HG03064 (cell line): Measurements from ENCODE around the gene TSACC.

Experiments
- ATAC-seq: cut with Tn5 transposase; IDR thresholded peaks from one replicate; pipeline ENCODE4 v1.9.1; 2021; ENCODE audit warnings: low read depth; ENCODE audit not compliant: unreplicated experiment

TSACC gene

GRCh38 chr1:156372876-156373275 is 34.5 kb downstream of the TSACC start:
- no peak for ATAC-seq

GRCh38 chr1:156373546-156373945 is 35.2 kb downstream of the TSACC start:
- ATAC-seq = no peak

- no peak for ATAC-seq
Measured at GRCh38 chr1:156376146-156376545, 37.8 kb downstream of the TSACC start.

GRCh38 chr1:156376958-156377919 is 38.9 kb downstream of the TSACC start:
- no peak for ATAC-seq

- no peak for ATAC-seq
Measured at GRCh38 chr1:156378557-156378956, 40.2 kb downstream of the TSACC start.

GRCh38 chr1:156379420-156380165 is 41.3 kb downstream of the TSACC start:
- no peak for ATAC-seq

- ATAC-seq = no peak
Measured at GRCh38 chr1:156382561-156382960, 44.2 kb downstream of the TSACC start.

GRCh38 chr1:156383023-156383422 is 44.7 kb downstream of the TSACC start:
- no peak for ATAC-seq

GRCh38 chr1:156384007-156384406 is 45.7 kb downstream of the TSACC start:
- ATAC-seq = no peak

- no peak for ATAC-seq
Measured at GRCh38 chr1:156384658-156385057, 46.3 kb downstream of the TSACC start.

- ATAC-seq = no peak
Measured at GRCh38 chr1:156385534-156386031, 47.3 kb downstream of the TSACC start.

- no peak for ATAC-seq
Measured at GRCh38 chr1:156386134-156386901, 48.0 kb downstream of the TSACC start.

GRCh38 chr1:156386949-156387869 is 48.9 kb downstream of the TSACC start:
- ATAC-seq = no peak

GRCh38 chr1:156387870-156388173 is 49.5 kb downstream of the TSACC start:
- no peak for ATAC-seq

- no peak for ATAC-seq
Measured at GRCh38 chr1:156388174-156389137, 50.1 kb downstream of the TSACC start.

- no peak for ATAC-seq
Measured at GRCh38 chr1:156389311-156389710, 51.0 kb downstream of the TSACC start.

- ATAC-seq = no peak
Measured at GRCh38 chr1:156390469-156391365, 52.4 kb downstream of the TSACC start.

GRCh38 chr1:156391366-156391677 is 53.0 kb downstream of the TSACC start:
- no peak for ATAC-seq
